B cell (primary cell): ENCODE results near the gene RAPH1. TPM values are rescaled to one million over a fixed set of nuclear protein-coding genes. Genes with fewer than 3 reads are reported as not detected.

ENCODE experiments used
- ATAC-seq: fragments of 200-7000 bp; cut with Tn5 transposase; one replicate; pipeline ENCODE4 v1.10.0; 2021; ENCODE audit warnings: low read depth, mild to moderate bottlenecking, moderate number of reproducible peaks, moderate library complexity
- CTCF ChIA-PET: fragments of 350-600 bp; sonication (Branson Sonifier 250); formaldehyde crosslinking; loops from one replicate; lab custom pipeline; 2021; ENCODE audit warnings: antibody characterized with exemption, inconsistent platforms; lab: Charles Lee
- POLR2A ChIA-PET: fragments of 350-600 bp; sonication (Branson Sonifier 250); formaldehyde crosslinking; loops from one replicate; lab custom pipeline; 2021; ENCODE audit warnings: antibody characterized with exemption; lab: Charles Lee
- DNase-seq: peaks from one replicate; pipeline ENCODE4 v3.0.0; 2013
- H2AFZ ChIP-seq: 2 replicates; pipeline ENCODE4 v1.6.1; 2012; ENCODE audit warnings: mild to moderate bottlenecking, low read depth, low read length; ENCODE audit not compliant: insufficient read depth, poor library complexity, severe bottlenecking
- H3K27ac ChIP-seq, 2 donors: 1 replicate in 1 of 2; 2 replicates in 1 of 2; pipeline ENCODE4 v1.5.1; 2012 to 2013; ENCODE audit warnings: low read length in 2 of 2, mild to moderate bottlenecking in 2 of 2, moderate library complexity in 1 of 2
- H3K27me3 ChIP-seq, 4 experiments: fragments of 200-600 bp in 1 of 4; sonication (generic) in 1 of 4; replicated peaks in 1 of 4; 1 replicate in 2 of 4; 2 replicates in 2 of 4; pipeline versions ENCODE4 v1.6.1 to v1.7.0; 2013 to 2016; ENCODE audit warnings: low read length in 3 of 4, mild to moderate bottlenecking in 2 of 4, mixed read lengths in 1 of 4, moderate library complexity in 1 of 4; ENCODE audit not compliant: insufficient read depth in 4 of 4, control insufficient read depth in 3 of 4; ENCODE audit errors: control extremely low read depth in 1 of 4
- H3K36me3 ChIP-seq, 2 experiments: replicated peaks in 1 of 2; 1 replicate in 1 of 2; 2 replicates in 1 of 2; pipeline versions ENCODE4 v1.6.1 to v1.7.1; 2013; ENCODE audit warnings: low read length in 1 of 2; ENCODE audit not compliant: insufficient read depth in 2 of 2, control insufficient read depth in 1 of 2; ENCODE audit errors: control extremely low read depth in 1 of 2, extremely low read depth in 1 of 2
- H3K4me1 ChIP-seq, 2 donors: fragments of 200-600 bp in 1 of 2; sonication (generic) in 1 of 2; 1 replicate in 1 of 2; 2 replicates in 1 of 2; pipeline versions ENCODE4 v1.5.1 to v1.6.1; 2013 to 2017; ENCODE audit warnings: low read length in 2 of 2; ENCODE audit not compliant: control insufficient read depth in 2 of 2, insufficient read depth in 2 of 2
- H3K4me2 ChIP-seq: replicated peaks from 2 replicates; pipeline ENCODE3; 2012; ENCODE audit warnings: mild to moderate bottlenecking, low read depth, low read length; ENCODE audit not compliant: poor library complexity, severe bottlenecking
- H3K4me3 ChIP-seq, 5 experiments: fragments of 200-600 bp in 1 of 5; sonication (generic) in 1 of 5; 1 replicate in 3 of 5; 2 replicates in 2 of 5; pipeline versions ENCODE4 v1.5.1 to v1.7.0; 2011 to 2016; ENCODE audit warnings: low read length in 4 of 5, mild to moderate bottlenecking in 4 of 5, low read depth in 2 of 5, control low read depth in 1 of 5, moderate library complexity in 1 of 5; ENCODE audit not compliant: insufficient read depth in 1 of 5; ENCODE audit errors: control extremely low read depth in 1 of 5, extremely low read depth in 1 of 5
- H3K79me2 ChIP-seq: fragments of 200-600 bp; sonication (generic); one replicate; pipeline ENCODE4 v1.6.0; 2016; ENCODE audit warnings: low read length; ENCODE audit not compliant: control insufficient read depth, insufficient read depth
- H3K9ac ChIP-seq: fragments of 200-600 bp; sonication (generic); 2 replicates; pipeline ENCODE4 v1.6.1; 2017; ENCODE audit warnings: mild to moderate bottlenecking, low read length, moderate library complexity
- H3K9me3 ChIP-seq, 3 donors: one replicate each; pipeline versions ENCODE4 v1.6.1 to v1.7.1; 2013; ENCODE audit warnings: low read length in 2 of 3; ENCODE audit not compliant: control insufficient read depth in 2 of 3, insufficient read depth in 1 of 3; ENCODE audit errors: control extremely low read depth in 1 of 3
- H4K20me1 ChIP-seq: 2 replicates; pipeline ENCODE4 v1.6.0; 2012; ENCODE audit warnings: mild to moderate bottlenecking, low read length; ENCODE audit not compliant: insufficient read depth, control insufficient read depth, poor library complexity, severe bottlenecking
- H3K27ac Mint-ChIP-seq: one replicate; pipeline ENCODE4 v1.8.0; 2021; ENCODE audit warnings: mixed read lengths
- H3K27me3 Mint-ChIP-seq: one replicate; pipeline ENCODE4 v1.8.0; 2021; ENCODE audit warnings: mixed read lengths
- H3K4me1 Mint-ChIP-seq: one replicate; pipeline ENCODE4 v1.8.0; 2021; ENCODE audit warnings: mixed read lengths
- H3K4me3 Mint-ChIP-seq: one replicate; pipeline ENCODE4 v1.8.0; 2021; ENCODE audit warnings: mixed read lengths
- H3K9me3 Mint-ChIP-seq: one replicate; pipeline ENCODE4 v1.8.0; 2022; ENCODE audit warnings: mixed read lengths; ENCODE audit not compliant: insufficient read depth
- CTCF ChIP-seq: fragments of 200-600 bp; IDR thresholded peaks from one replicate; pipeline ENCODE4 v1.8.0; 2022; ENCODE audit warnings: antibody characterized with exemption, mild to moderate bottlenecking
- EZH2 ChIP-seq: IDR thresholded peaks from 2 replicates; pipeline ENCODE4 v1.6.1; 2012; ENCODE audit warnings: borderline replicate concordance, low read depth, mild to moderate bottlenecking, moderate library complexity, low read length; ENCODE audit not compliant: insufficient read depth, poor library complexity, severe bottlenecking
- WGBS: methylation state at CpG from one replicate; pipeline ENCODE4 v1.1.5; 2013; ENCODE audit warnings: missing lambda C conversion rate; ENCODE audit not compliant: insufficient coverage; 5-methylcytosine and 5-hydroxymethylcytosine counted together
- intact Hi-C: fragments of 100-400 bp; cut with micrococcal nuclease; formaldehyde crosslinking; loops from one replicate; pipeline ENCODE4 v1.10.0; 2022
- polyA plus RNA-seq: library from polyadenylated mRNA; depleted of rRNA; stranded (reverse); fragments of >200 nt; gene quantifications from 2 replicates; pipeline ENCODE4 v1.2.3, GENCODE V29; 2012
- total RNA-seq, 2 donors: library from RNA; stranded (reverse); fragments of 120-200 nt in 1 of 2; gene quantifications; 1 replicate in 1 of 2; 2 replicates in 1 of 2; pipeline versions ENCODE4 v1.2.3 to v1.2.4, GENCODE V29; 2013 to 2022

RAPH1 gene
- total and polyA plus RNA-seq, 2 donors (not counting 1 experiment from before 2014, with no cell fraction given), result 0.13 TPM; not detected in 1

GRCh38 chr2:203352604-203353255 is 182.4 kb downstream of the RAPH1 start:
- DNase-seq (no peak), ATAC-seq (no peak)
- no peaks in the 10 kb centered on the region for H3K9me3 ChIP-seq
- no peaks in the 10 kb centered on the region for H3K4me1 ChIP-seq
- no peak overlapping the region for H3K27ac ChIP-seq
- no peaks in the 10 kb centered on the region for H3K4me1 Mint-ChIP-seq
- H3K27me3 ChIP-seq, result no peaks in the 10 kb centered on the region
- POLR2A ChIA-PET, result no interaction called here
- no peaks in the 10 kb centered on the region for H3K27me3 Mint-ChIP-seq
- peaks cover 13% of the 10 kb centered on the region for H3K79me2 ChIP-seq
- H3K4me3 Mint-ChIP-seq, result no peak overlapping the region
- H3K9ac ChIP-seq, result no peak overlapping the region
- no CpG with 5 or more reads among the region's 5 CpGs for WGBS
- H3K4me2 ChIP-seq, result no peak overlapping the region
- H2AFZ ChIP-seq, result no peak overlapping the region
- no peaks in the 10 kb centered on the region for H4K20me1 ChIP-seq
- no peak overlapping the region for H3K27ac Mint-ChIP-seq
- H3K36me3 ChIP-seq, result no peaks in the 10 kb centered on the region
- CTCF ChIA-PET, result no interaction called here
- H3K4me3 ChIP-seq, result no peak overlapping the region
- intact Hi-C loops, result no loop called here
- no peaks in the 10 kb centered on the region for H3K9me3 Mint-ChIP-seq
- no peak for TF ChIP-seq CTCF
- TF ChIP-seq EZH2, result no peak

- Histone ChIP-seq H3K9me3 (no peaks in the 10 kb centered on the region), H4K20me1 (no peaks in the 10 kb centered on the region), H3K4me3 (no peak overlapping the region), H3K27me3 (no peaks in the 10 kb centered on the region), H3K79me2 (peaks cover 8% of the 10 kb centered on the region), H3K9ac (no peak overlapping the region), H2AFZ (no peak overlapping the region), H3K27ac (no peak overlapping the region), H3K4me1 (no peaks in the 10 kb centered on the region), H3K36me3 (no peaks in the 10 kb centered on the region), H3K4me2 (no peak overlapping the region)
- ChIA-PET CTCF (no interaction called here), POLR2A (no interaction called here)
- ATAC-seq, result no peak
- WGBS, result no CpG with 5 or more reads among the region's 4 CpGs
- no peak for DNase-seq
- Mint-ChIP-seq H3K4me3 (no peak overlapping the region), H3K4me1 (no peaks in the 10 kb centered on the region), H3K27ac (no peak overlapping the region), H3K9me3 (no peaks in the 10 kb centered on the region), H3K27me3 (no peaks in the 10 kb centered on the region)
- TF ChIP-seq EZH2 (no peak), CTCF (no peak)
- intact Hi-C loops, result no loop called here
Observed at GRCh38 chr2:203347375-203347774, 187.7 kb downstream of the RAPH1 start.
